GM23338 (cell line): ENCODE measurements around the gene MAP3K10. TPM values are rescaled to one million over a fixed set of nuclear protein-coding genes. Genes with fewer than 3 reads are reported as not detected.
"Not testable (repeated sequence)": the region's sequence is repeated elsewhere in the genome, so short reads cannot be mapped to it uniquely, and the experiment has no call there.

Experiments used
- ATAC-seq: fragments of 200-7000 bp; cut with Tn5 transposase; 3 replicates; pipeline ENCODE4 v1.9.1; 2020
- DNase-seq: peaks from one replicate; pipeline ENCODE4 v3.0.0-alpha.2; 2015; ENCODE audit warnings: low spot score
- H2AFZ ChIP-seq: fragments of 200-600 bp; sonication (generic); 2 replicates; pipeline ENCODE4 v1.8.0; 2016; ENCODE audit warnings: antibody characterized with exemption, mild to moderate bottlenecking, moderate library complexity
- H3F3A ChIP-seq: fragments of 200-600 bp; sonication (generic); replicated peaks from 2 replicates; pipeline ENCODE4 v1.8.0; 2017; ENCODE audit warnings: antibody characterized with exemption, mixed run types, low read depth
- H3K27ac ChIP-seq: fragments of 200-600 bp; sonication (generic); 2 replicates; pipeline ENCODE4 v1.6.1; 2016; ENCODE audit warnings: low read depth
- H3K27me3 ChIP-seq: fragments of 200-600 bp; sonication (generic); 2 replicates; pipeline ENCODE4 v1.8.0; 2016; ENCODE audit warnings: mild to moderate bottlenecking, mixed run types, moderate library complexity; ENCODE audit not compliant: insufficient read depth
- H3K36me3 ChIP-seq: fragments of 200-600 bp; sonication (generic); 2 replicates; pipeline ENCODE4 v1.8.0; 2016; ENCODE audit warnings: mild to moderate bottlenecking; ENCODE audit not compliant: insufficient read depth
- H3K4me1 ChIP-seq: fragments of 200-600 bp; sonication (generic); 2 replicates; pipeline ENCODE4 v1.8.0; 2016; ENCODE audit warnings: mild to moderate bottlenecking, moderate library complexity; ENCODE audit not compliant: insufficient read depth
- H3K4me2 ChIP-seq: fragments of 200-600 bp; sonication (generic); 2 replicates; pipeline ENCODE4 v1.7.1; 2017; ENCODE audit warnings: mixed run types
- H3K4me3 ChIP-seq: fragments of 200-600 bp; sonication (generic); 2 replicates; pipeline ENCODE4 v1.6.1; 2016; ENCODE audit warnings: mixed run types
- H3K79me2 ChIP-seq: fragments of 200-600 bp; sonication (generic); replicated peaks from 2 replicates; pipeline ENCODE4 v1.8.0; 2017; ENCODE audit warnings: mild to moderate bottlenecking; ENCODE audit not compliant: insufficient read depth
- H3K9me2 ChIP-seq: fragments of 200-600 bp; sonication (generic); 2 replicates; pipeline ENCODE4 v1.8.0; 2017; ENCODE audit not compliant: insufficient read depth
- H4K20me1 ChIP-seq: fragments of 200-600 bp; sonication (generic); replicated peaks from 2 replicates; pipeline ENCODE4 v1.8.0; 2017; ENCODE audit warnings: mild to moderate bottlenecking; ENCODE audit not compliant: insufficient read depth
- H3K27ac Mint-ChIP-seq: 2 replicates; pipeline ENCODE4 v1.8.0; 2020; ENCODE audit warnings: inconsistent platforms, mild to moderate bottlenecking, moderate library complexity, mixed read lengths
- H3K27me3 Mint-ChIP-seq: 3 replicates; pipeline ENCODE4 v1.8.0; 2022; ENCODE audit warnings: low read depth, mild to moderate bottlenecking, moderate library complexity, mixed read lengths, inconsistent platforms; ENCODE audit not compliant: insufficient read depth, poor library complexity
- H3K36me3 Mint-ChIP-seq: 3 replicates; pipeline ENCODE4 v1.8.0; 2021; ENCODE audit warnings: low read depth, mild to moderate bottlenecking, inconsistent platforms, moderate library complexity, mixed read lengths
- H3K4me1 Mint-ChIP-seq: 3 replicates; pipeline ENCODE4 v1.8.0; 2020; ENCODE audit warnings: mild to moderate bottlenecking, inconsistent platforms, mixed read lengths
- H3K4me3 Mint-ChIP-seq: 3 replicates; pipeline ENCODE4 v1.8.0; 2021; ENCODE audit warnings: moderate library complexity, mild to moderate bottlenecking, inconsistent platforms, mixed read lengths
- H3K9me3 Mint-ChIP-seq: 3 replicates; pipeline ENCODE4 v1.8.0; 2020; ENCODE audit warnings: moderate library complexity, mild to moderate bottlenecking, inconsistent platforms, mixed read lengths
- CREB1 ChIP-seq: fragments of 250-450 bp; sonication (Bioruptor Pico); IDR thresholded peaks from 2 replicates; pipeline ENCODE4 v1.5.0; 2020; ENCODE audit warnings: low read depth, mild to moderate bottlenecking, moderate library complexity
- JUNB ChIP-seq: IDR thresholded peaks from one replicate; pipeline ENCODE4 v1.6.1; 2016; ENCODE audit warnings: antibody characterized with exemption; ENCODE audit not compliant: unreplicated experiment
- NANOG ChIP-seq: IDR thresholded peaks from 2 replicates; pipeline ENCODE4 v1.6.1; 2016; ENCODE audit warnings: antibody characterized with exemption, borderline replicate concordance
- STAT1 ChIP-seq: IDR thresholded peaks from one replicate; pipeline ENCODE4 v1.6.1; 2016; ENCODE audit warnings: antibody characterized with exemption; ENCODE audit not compliant: unreplicated experiment
- ZNF114 ChIP-seq: fragments of 250-450 bp; sonication (Bioruptor Pico); IDR thresholded peaks from 2 replicates; pipeline ENCODE4 v1.5.0; 2020; ENCODE audit warnings: mild to moderate bottlenecking, moderate library complexity
- ZNF331 ChIP-seq: fragments of 250-450 bp; sonication (Bioruptor Pico); IDR thresholded peaks from 2 replicates; pipeline ENCODE4 v1.5.0; 2020; ENCODE audit warnings: low read depth, mild to moderate bottlenecking, moderate library complexity
- polyA plus RNA-seq: library from polyadenylated mRNA; unstranded; fragments of >200 nt; fragmentation: Nextera tagmentation; extraction: Ambion mirVana; gene quantifications from 2 replicates; pipeline ENCODE4 v1.2.1, GENCODE V29; 2016
- total RNA-seq: library from RNA; depleted of rRNA; stranded (reverse); fragments of >200 nt; shearing (Covaris generic); gene quantifications from 2 replicates; pipeline ENCODE4 v1.2.3, GENCODE V29; 2014
- TF ChIP-seq, protein P1 (sequence below), 2 experiments: fragments of 200-600 bp in 1 of 2; sonication (generic) in 1 of 2; conservative IDR thresholded peaks; 2 replicates each; pipeline versions ENCODE4 v1.5.1 to v1.6.1; 2016 to 2017; ENCODE audit warnings: antibody characterized with exemption in 2 of 2, low read depth in 2 of 2, mild to moderate bottlenecking in 2 of 2, moderate library complexity in 1 of 2

Gene MAP3K10
- total and polyA plus RNA-seq, 2 experiments from 2014 or later = 5.9 to 13.7 TPM

GRCh38 chr19:40165362-40165937 lies 25.8 kb upstream of the MAP3K10 start:
- Histone ChIP-seq H3K4me2 (no peak overlapping the region), H3K27ac (no peak overlapping the region), H3F3A (0 out of 2 replicates have a peak, but pooled peaks cover 6% of the 10 kb centered on the region), H3K36me3 (no peaks in the 10 kb centered on the region), H4K20me1 (no peaks in the 10 kb centered on the region), H3K27me3 (no peaks in the 10 kb centered on the region), H2AFZ (peak overlapping the region; percentile 98), H3K4me3 (no peak overlapping the region), H3K79me2 (no peaks in the 10 kb centered on the region), H3K4me1 (no peaks in the 10 kb centered on the region), H3K9me2 (no peaks in the 10 kb centered on the region)
- ATAC-seq (peak; percentile 99), DNase-seq (peak; percentile 90)
- TF ChIP-seq CREB1 (CRISPR knock-in tag) = no peak
- TF ChIP-seq, protein P1, sequence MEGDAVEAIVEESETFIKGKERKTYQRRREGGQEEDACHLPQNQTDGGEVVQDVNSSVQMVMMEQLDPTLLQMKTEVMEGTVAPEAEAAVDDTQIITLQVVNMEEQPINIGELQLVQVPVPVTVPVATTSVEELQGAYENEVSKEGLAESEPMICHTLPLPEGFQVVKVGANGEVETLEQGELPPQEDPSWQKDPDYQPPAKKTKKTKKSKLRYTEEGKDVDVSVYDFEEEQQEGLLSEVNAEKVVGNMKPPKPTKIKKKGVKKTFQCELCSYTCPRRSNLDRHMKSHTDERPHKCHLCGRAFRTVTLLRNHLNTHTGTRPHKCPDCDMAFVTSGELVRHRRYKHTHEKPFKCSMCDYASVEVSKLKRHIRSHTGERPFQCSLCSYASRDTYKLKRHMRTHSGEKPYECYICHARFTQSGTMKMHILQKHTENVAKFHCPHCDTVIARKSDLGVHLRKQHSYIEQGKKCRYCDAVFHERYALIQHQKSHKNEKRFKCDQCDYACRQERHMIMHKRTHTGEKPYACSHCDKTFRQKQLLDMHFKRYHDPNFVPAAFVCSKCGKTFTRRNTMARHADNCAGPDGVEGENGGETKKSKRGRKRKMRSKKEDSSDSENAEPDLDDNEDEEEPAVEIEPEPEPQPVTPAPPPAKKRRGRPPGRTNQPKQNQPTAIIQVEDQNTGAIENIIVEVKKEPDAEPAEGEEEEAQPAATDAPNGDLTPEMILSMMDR (conservative IDR thresholded peaks at IDR 0.05; ENCODE audit: low read depth in 2 of 2) = peak; percentile 93 to 97
- no peak for TF ChIP-seq ZNF114 (CRISPR knock-in tag)
- no peak for TF ChIP-seq STAT1
- TF ChIP-seq ZNF331 (CRISPR knock-in tag) = no peak
- no peak for TF ChIP-seq NANOG
- TF ChIP-seq JUNB = no peak
- Mint-ChIP-seq H3K9me3 (peaks cover 12% of the 10 kb centered on the region), H3K36me3 (peaks cover 3% of the 10 kb centered on the region; the same call in 2 of the 3 replicates), H3K4me1 (no peaks in the 10 kb centered on the region; the same call in 1 of the 3 replicates), H3K4me3 (no peak overlapping the region), H3K27ac (no peak overlapping the region), H3K27me3 (peaks cover 28% of the 10 kb centered on the region)

- not testable (repeated sequence) for ATAC-seq, H3K4me1 Mint-ChIP-seq, H3K27ac ChIP-seq, H3K4me3 ChIP-seq, H3K27me3 ChIP-seq, H3K9me3 Mint-ChIP-seq, H3K36me3 ChIP-seq, H3K4me1 ChIP-seq, H3K4me2 ChIP-seq, H2AFZ ChIP-seq, H3K9me2 ChIP-seq, H3K36me3 Mint-ChIP-seq, H3F3A ChIP-seq, H3K79me2 ChIP-seq, DNase-seq, H3K4me3 Mint-ChIP-seq, H3K27ac Mint-ChIP-seq, H4K20me1 ChIP-seq
- peaks cover 18% of the 10 kb centered on the region for H3K27me3 Mint-ChIP-seq
Observed at GRCh38 chr19:40169482-40170302, 21.5 kb upstream of the MAP3K10 start.

GRCh38 chr19:40170303-40170989 lies 20.8 kb upstream of the MAP3K10 start:
- H3K4me1 ChIP-seq, DNase-seq, ATAC-seq, H4K20me1 ChIP-seq, H3K79me2 ChIP-seq, H3K27ac ChIP-seq, H3K4me3 ChIP-seq, H3K4me2 ChIP-seq, H3K9me2 ChIP-seq, H3K36me3 Mint-ChIP-seq, H3K27ac Mint-ChIP-seq, H3K27me3 ChIP-seq, H3K4me3 Mint-ChIP-seq, H3K4me1 Mint-ChIP-seq, H3K36me3 ChIP-seq, H3K9me3 Mint-ChIP-seq, H3F3A ChIP-seq: not testable (repeated sequence)
- 0 out of 2 replicates have a peak overlapping the region, but pooled peaks have one; percentile 72 for H2AFZ ChIP-seq
- H3K27me3 Mint-ChIP-seq = peaks cover 12% of the 10 kb centered on the region

DNA sequence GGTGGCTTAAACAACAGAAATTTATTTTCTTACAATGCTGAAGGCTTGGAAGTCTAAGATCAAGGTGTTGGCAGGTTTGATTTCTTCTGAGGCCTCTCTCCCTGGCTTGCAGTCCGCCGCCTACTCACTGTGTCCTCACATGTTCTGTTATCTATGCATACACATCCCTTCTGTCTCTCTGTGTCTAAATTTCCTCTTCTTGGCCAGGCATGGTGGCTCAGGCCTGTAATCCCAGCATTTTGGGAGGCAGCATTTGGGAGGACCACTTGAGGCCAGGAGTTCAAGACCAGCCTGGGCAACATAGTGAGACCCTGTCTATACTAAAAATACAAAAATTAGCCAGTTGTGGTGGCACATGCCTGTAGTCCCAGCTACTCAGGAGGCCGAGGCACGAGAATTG lies 19.9 kb upstream of the MAP3K10 start:
- H3K27me3 ChIP-seq, H3K4me1 Mint-ChIP-seq, H3K4me3 Mint-ChIP-seq, H3K36me3 ChIP-seq, H3K4me3 ChIP-seq, DNase-seq, H3K27me3 Mint-ChIP-seq, ATAC-seq, H3K4me2 ChIP-seq, H3K9me3 Mint-ChIP-seq, H3K36me3 Mint-ChIP-seq, H3K27ac Mint-ChIP-seq, H3K27ac ChIP-seq, H3K9me2 ChIP-seq, H4K20me1 ChIP-seq, H3F3A ChIP-seq, H3K79me2 ChIP-seq, H3K4me1 ChIP-seq: not testable (repeated sequence)
- 0 out of 2 replicates have a peak overlapping the region, but pooled peaks have one; percentile 72 for H2AFZ ChIP-seq
